ENCODE results near the gene TGM2.
A peak's percentile ranks its signal among the peaks of the same experiment; 100 is the strongest.

Gene TGM2

GRCh38 chr20:38152175-38152620 lies 12.9 kb downstream of the TGM2 start:
- H3K4me1 Mint-ChIP-seq (ENCODE audit: low read depth), result peaks cover 11% of the 10 kb centered on the region
- H3K36me3 Mint-ChIP-seq, result no peaks in the 10 kb centered on the region
- no peak overlapping the region for H3K27ac Mint-ChIP-seq
- H3K9me3 Mint-ChIP-seq (ENCODE audit: low read depth), result no peaks in the 10 kb centered on the region
- H3K4me3 Mint-ChIP-seq, result peak overlapping the region; percentile 46
- H3K27me3 Mint-ChIP-seq, result no peaks in the 10 kb centered on the region

- H3K36me3 Mint-ChIP-seq, result no peaks in the 10 kb centered on the region
- H3K4me1 Mint-ChIP-seq (ENCODE audit: low read depth), result peaks cover 11% of the 10 kb centered on the region
- no peaks in the 10 kb centered on the region for H3K9me3 Mint-ChIP-seq (ENCODE audit: low read depth)
- H3K27me3 Mint-ChIP-seq, result no peaks in the 10 kb centered on the region
- no peak overlapping the region for H3K4me3 Mint-ChIP-seq
- no peak overlapping the region for H3K27ac Mint-ChIP-seq
Measured at GRCh38 chr20:38151455-38151854, 13.6 kb downstream of the TGM2 start.

- H3K9me3 Mint-ChIP-seq (ENCODE audit: low read depth), result no peaks in the 10 kb centered on the region
- peaks cover 1% of the 10 kb centered on the region for H3K27me3 Mint-ChIP-seq
- H3K4me1 Mint-ChIP-seq (ENCODE audit: low read depth), result peaks cover 11% of the 10 kb centered on the region
- H3K27ac Mint-ChIP-seq, result no peak overlapping the region
- H3K36me3 Mint-ChIP-seq, result no peaks in the 10 kb centered on the region
- H3K4me3 Mint-ChIP-seq, result no peak overlapping the region
Measured at GRCh38 chr20:38150335-38151170, 14.5 kb downstream of the TGM2 start.

GRCh38 chr20:38148328-38149102 lies 16.6 kb downstream of the TGM2 start:
- no peaks in the 10 kb centered on the region for H3K9me3 Mint-ChIP-seq (ENCODE audit: low read depth)
- peaks cover 11% of the 10 kb centered on the region for H3K4me1 Mint-ChIP-seq (ENCODE audit: low read depth)
- peaks cover 1% of the 10 kb centered on the region for H3K27me3 Mint-ChIP-seq
- H3K4me3 Mint-ChIP-seq, result no peak overlapping the region
- H3K36me3 Mint-ChIP-seq, result no peaks in the 10 kb centered on the region
- H3K27ac Mint-ChIP-seq, result no peak overlapping the region

GRCh38 chr20:38147751-38148150 lies 17.3 kb downstream of the TGM2 start:
- no peaks in the 10 kb centered on the region for H3K9me3 Mint-ChIP-seq (ENCODE audit: low read depth)
- H3K27me3 Mint-ChIP-seq, result peaks cover 3% of the 10 kb centered on the region
- H3K27ac Mint-ChIP-seq, result no peak overlapping the region
- H3K4me3 Mint-ChIP-seq, result no peak overlapping the region
- H3K36me3 Mint-ChIP-seq, result no peaks in the 10 kb centered on the region
- peaks cover 11% of the 10 kb centered on the region for H3K4me1 Mint-ChIP-seq (ENCODE audit: low read depth)

DNA sequence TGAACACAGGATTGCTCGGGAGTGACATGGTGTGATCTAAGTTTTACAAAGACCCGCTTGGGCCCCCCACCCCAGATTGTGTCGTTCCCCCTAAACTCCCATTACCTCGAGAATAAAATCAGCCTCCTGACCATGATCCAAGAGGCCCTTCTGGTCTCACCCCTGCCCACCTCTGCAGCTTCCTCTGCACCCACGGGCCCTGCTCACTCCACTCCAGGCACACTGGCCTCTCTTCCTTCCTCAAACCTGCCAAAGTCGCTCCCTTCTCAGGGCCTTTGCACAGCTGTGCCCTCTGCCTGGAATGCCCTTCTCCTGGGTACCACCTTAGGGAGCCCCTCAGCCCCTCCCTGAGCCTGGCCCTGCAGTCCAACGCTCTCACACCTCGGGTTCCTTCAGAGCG lies 17.9 kb downstream of the TGM2 start:
- peaks cover 6% of the 10 kb centered on the region for H3K4me1 Mint-ChIP-seq (ENCODE audit: low read depth)
- H3K4me3 Mint-ChIP-seq, result no peak overlapping the region

GRCh38 chr20:38146628-38147027 lies 18.4 kb downstream of the TGM2 start:
- Mint-ChIP-seq H3K27me3 (peaks cover 3% of the 10 kb centered on the region), H3K9me3 (ENCODE audit: low read depth) (no peaks in the 10 kb centered on the region), H3K4me3 (no peak overlapping the region), H3K36me3 (no peaks in the 10 kb centered on the region), H3K27ac (no peak overlapping the region), H3K4me1 (ENCODE audit: low read depth) (peaks cover 3% of the 10 kb centered on the region)

More for the DNA sequence above, 17.9 kb downstream of the TGM2 start:
- Mint-ChIP-seq H3K9me3 (ENCODE audit: low read depth) (no peaks in the 10 kb centered on the region), H3K36me3 (no peaks in the 10 kb centered on the region), H3K27ac (no peak overlapping the region), H3K27me3 (peaks cover 3% of the 10 kb centered on the region)

- Mint-ChIP-seq H3K4me1 (ENCODE audit: low read depth) (no peaks in the 10 kb centered on the region), H3K27me3 (peaks cover 3% of the 10 kb centered on the region), H3K27ac (no peak overlapping the region), H3K4me3 (no peak overlapping the region), H3K9me3 (ENCODE audit: low read depth) (no peaks in the 10 kb centered on the region), H3K36me3 (no peaks in the 10 kb centered on the region)
Measured at GRCh38 chr20:38146156-38146555, 18.9 kb downstream of the TGM2 start.

GRCh38 chr20:38145729-38146075 lies 19.4 kb downstream of the TGM2 start:
- Mint-ChIP-seq H3K9me3 (ENCODE audit: low read depth) (no peaks in the 10 kb centered on the region), H3K4me3 (no peak overlapping the region), H3K27ac (no peak overlapping the region)

DNA sequence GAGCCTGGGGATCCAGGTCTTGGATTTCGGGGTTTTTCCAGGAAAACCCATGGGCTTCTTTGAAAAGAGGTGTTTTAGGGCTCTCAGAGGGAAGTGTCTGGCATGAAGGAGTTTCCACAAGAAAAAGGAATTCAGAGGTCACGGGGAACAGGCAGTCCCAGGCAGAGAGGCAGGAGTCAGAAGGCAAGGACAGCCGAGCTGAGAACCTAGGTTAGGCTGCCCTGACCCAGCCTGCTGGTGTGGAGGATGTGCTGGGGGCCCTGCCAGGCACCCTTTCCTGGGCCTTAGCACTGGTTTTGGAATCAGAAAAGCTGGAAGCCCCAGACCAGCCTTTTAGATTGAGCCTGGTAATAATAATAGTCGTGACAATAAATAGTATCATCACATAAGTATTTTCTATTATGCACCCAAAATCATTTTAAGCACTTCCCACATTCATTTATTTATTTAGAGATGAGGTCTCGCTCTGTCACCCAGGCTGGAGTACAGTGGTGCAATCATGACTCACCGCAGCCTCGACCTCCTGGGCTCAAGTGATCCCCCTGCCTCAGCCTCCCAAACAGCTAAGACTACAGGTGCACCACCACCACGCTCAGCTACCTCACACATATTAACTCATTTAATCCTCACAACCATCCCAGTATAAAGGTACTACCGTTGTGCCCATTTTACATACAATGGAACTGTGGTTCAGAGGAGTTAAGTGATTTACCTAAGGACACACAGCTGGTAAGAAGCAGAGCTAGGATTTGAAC lies 19.9 kb downstream of the TGM2 start:
- no peaks in the 10 kb centered on the region for H3K36me3 Mint-ChIP-seq
- H3K4me1 Mint-ChIP-seq (ENCODE audit: low read depth), result no peaks in the 10 kb centered on the region
- H3K27me3 Mint-ChIP-seq, result peaks cover 3% of the 10 kb centered on the region
- no peaks in the 10 kb centered on the region for H3K9me3 Mint-ChIP-seq (ENCODE audit: low read depth)
- H3K4me3 Mint-ChIP-seq, result no peak overlapping the region
- H3K27ac Mint-ChIP-seq, result no peak overlapping the region

More at GRCh38 chr20:38145729-38146075, 19.4 kb downstream of the TGM2 start:
- no peaks in the 10 kb centered on the region for H3K4me1 Mint-ChIP-seq (ENCODE audit: low read depth)
- H3K36me3 Mint-ChIP-seq, result no peaks in the 10 kb centered on the region
- H3K27me3 Mint-ChIP-seq, result peaks cover 3% of the 10 kb centered on the region

- Mint-ChIP-seq H3K4me1 (ENCODE audit: low read depth) (no peaks in the 10 kb centered on the region), H3K27me3 (peaks cover 3% of the 10 kb centered on the region), H3K9me3 (ENCODE audit: low read depth) (no peaks in the 10 kb centered on the region), H3K27ac (no peak overlapping the region), H3K36me3 (no peaks in the 10 kb centered on the region), H3K4me3 (no peak overlapping the region)
Measured at GRCh38 chr20:38144598-38144973, 20.5 kb downstream of the TGM2 start.

DNA sequence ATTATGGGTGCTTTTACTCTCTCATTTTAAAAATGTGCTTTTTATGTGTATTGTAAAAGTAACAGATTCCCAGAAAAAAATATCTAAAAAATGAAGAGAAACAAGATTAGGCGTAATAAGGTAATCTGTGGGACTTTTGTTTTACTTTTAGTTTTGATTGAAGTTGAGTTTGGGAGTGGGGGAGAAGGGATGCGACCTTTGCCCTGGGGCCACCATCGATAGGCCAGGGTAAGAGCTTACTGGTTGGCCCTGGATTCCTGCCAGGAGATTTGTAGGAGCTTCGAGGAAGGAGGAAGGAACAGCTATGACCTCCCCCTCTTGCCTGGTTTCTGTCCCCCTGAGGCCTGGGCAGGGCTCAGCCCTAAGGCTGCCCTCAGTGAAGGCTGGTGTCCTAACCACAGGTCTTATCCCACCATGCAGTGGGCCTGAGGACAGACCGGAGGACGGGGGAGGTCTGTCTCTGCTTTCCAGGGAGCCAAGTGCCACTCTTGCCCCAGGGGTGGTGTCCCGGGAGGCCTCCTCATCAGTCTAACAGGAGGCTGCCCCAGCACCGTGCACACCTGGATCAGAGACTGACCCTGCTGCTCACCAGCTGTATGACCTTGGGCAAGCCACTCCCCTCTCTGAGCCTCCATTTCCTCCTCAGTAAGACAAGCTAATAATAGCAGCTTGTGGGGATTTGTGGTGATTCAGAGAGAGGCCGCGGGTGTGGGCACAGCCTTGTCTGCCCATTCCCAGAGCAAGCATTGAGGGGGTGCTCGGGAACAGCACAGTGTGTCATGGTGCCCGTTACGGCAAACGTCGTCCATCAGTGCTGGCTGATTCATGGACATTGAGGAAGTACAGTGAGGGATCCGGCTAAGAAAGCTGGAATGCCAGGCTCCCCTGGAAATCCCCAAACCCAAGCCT lies 21.2 kb downstream of the TGM2 start:
- H3K9me3 Mint-ChIP-seq (ENCODE audit: low read depth), result no peaks in the 10 kb centered on the region
- H3K27me3 Mint-ChIP-seq, result peaks cover 3% of the 10 kb centered on the region
- H3K4me1 Mint-ChIP-seq (ENCODE audit: low read depth), result no peaks in the 10 kb centered on the region
- no peak overlapping the region for H3K27ac Mint-ChIP-seq
- no peaks in the 10 kb centered on the region for H3K36me3 Mint-ChIP-seq
- H3K4me3 Mint-ChIP-seq, result no peak overlapping the region

GRCh38 chr20:38143238-38143645 lies 21.8 kb downstream of the TGM2 start:
- peaks cover 3% of the 10 kb centered on the region for H3K27me3 Mint-ChIP-seq
- no peak overlapping the region for H3K4me3 Mint-ChIP-seq
- H3K36me3 Mint-ChIP-seq, result no peaks in the 10 kb centered on the region
- no peaks in the 10 kb centered on the region for H3K9me3 Mint-ChIP-seq (ENCODE audit: low read depth)
- H3K4me1 Mint-ChIP-seq (ENCODE audit: low read depth), result no peaks in the 10 kb centered on the region
- H3K27ac Mint-ChIP-seq, result no peak overlapping the region

- Mint-ChIP-seq H3K4me3 (no peak overlapping the region), H3K4me1 (ENCODE audit: low read depth) (no peaks in the 10 kb centered on the region), H3K9me3 (ENCODE audit: low read depth) (no peaks in the 10 kb centered on the region), H3K36me3 (no peaks in the 10 kb centered on the region), H3K27ac (no peak overlapping the region), H3K27me3 (peaks cover 3% of the 10 kb centered on the region)
Measured at GRCh38 chr20:38141889-38142494, 23.1 kb downstream of the TGM2 start.

All from activated naive CD8-positive, alpha-beta T cell (primary cell).